Ramos (cell line): ENCODE results near the gene KLRC4.
"Not testable (repeated sequence)": the region's sequence is repeated elsewhere in the genome, so short reads cannot be mapped to it uniquely, and the experiment has no call there.

Experiments used
- in situ Hi-C: fragments of 300-500 bp; cut with MboI; formaldehyde crosslinking; loops from one replicate; pipeline ENCODE4 v1.14.3; 2022; ENCODE audit warnings: low sequenced_read_pairs; ENCODE audit not compliant: unreplicated experiment

The KLRC4 gene

GRCh38 chr12:10371893-10372535 lies 37.5 kb downstream of the KLRC4 start:
- in situ Hi-C loops, result not testable (repeated sequence)

- in situ Hi-C loops, result no loop called here
Measured at GRCh38 chr12:10369557-10370415, 39.8 kb downstream of the KLRC4 start.

- in situ Hi-C loops, result no loop called here
Measured at GRCh38 chr12:10368206-10369171, 41.1 kb downstream of the KLRC4 start.

GRCh38 chr12:10367714-10368113 lies 41.8 kb downstream of the KLRC4 start:
- in situ Hi-C loops, result not testable (repeated sequence)

DNA sequence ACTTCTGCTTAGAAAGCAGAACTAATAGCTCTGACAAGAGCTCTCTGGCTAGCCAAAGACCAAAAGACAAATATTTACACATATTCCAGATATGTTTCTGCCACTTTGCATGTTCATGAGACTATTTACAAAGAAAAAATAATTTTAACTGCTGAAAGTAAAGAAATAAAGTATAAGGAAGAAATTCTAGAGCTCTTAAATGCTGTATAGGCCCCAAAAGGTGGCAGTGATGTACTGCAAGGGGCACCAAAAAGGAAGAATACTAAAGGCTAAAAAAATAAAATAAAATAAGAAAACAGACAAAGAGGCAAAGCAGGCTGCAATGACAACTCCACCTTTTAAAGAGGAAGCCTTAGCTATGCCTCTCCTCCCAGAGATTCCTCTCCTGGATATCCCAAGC lies 42.7 kb downstream of the KLRC4 start:
- in situ Hi-C loops, result no loop called here

- in situ Hi-C loops, result no loop called here
Measured at GRCh38 chr12:10365696-10366405, 43.7 kb downstream of the KLRC4 start.

- in situ Hi-C loops, result no loop called here
Measured at GRCh38 chr12:10364815-10365622, 44.5 kb downstream of the KLRC4 start.

GRCh38 chr12:10363914-10364814 lies 45.4 kb downstream of the KLRC4 start:
- in situ Hi-C loops, result no loop called here

DNA sequence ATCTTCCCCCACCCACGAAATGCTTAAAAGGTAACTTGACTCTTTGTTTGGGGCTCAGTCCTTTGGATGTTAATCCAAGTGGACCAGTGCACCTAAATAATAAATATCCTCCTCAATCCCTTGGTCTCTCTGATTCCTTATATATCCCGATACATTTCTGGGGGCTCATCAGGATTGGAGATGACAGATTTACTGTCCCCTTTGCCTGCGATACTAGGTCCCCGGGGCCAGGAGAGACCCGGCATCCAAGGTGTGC lies 46.0 kb downstream of the KLRC4 start:
- in situ Hi-C loops, result no loop called here

GRCh38 chr12:10362828-10363657 lies 46.5 kb downstream of the KLRC4 start:
- in situ Hi-C loops, result no loop called here

DNA sequence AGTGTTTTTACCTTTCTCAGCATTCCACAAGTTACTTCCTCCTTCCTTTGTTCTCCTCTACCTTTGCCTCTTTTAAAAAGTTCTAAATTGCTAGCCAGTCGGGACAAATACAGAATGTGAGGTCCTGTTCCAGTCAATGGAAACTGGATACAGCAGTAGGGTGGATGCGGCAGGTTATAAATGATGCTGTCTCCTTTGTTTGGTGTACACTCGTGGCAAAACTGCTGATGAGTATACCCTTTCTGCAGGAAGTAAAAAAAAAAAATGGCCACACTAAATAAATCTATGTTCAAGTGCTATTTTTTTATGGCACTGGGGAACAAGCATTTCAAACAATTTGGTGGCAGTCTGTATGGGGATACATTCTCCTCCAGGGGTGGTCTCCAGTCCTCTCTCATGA lies 47.2 kb downstream of the KLRC4 start:
- in situ Hi-C loops, result no loop called here

- in situ Hi-C loops, result no loop called here
Measured at GRCh38 chr12:10361622-10362021, 47.9 kb downstream of the KLRC4 start.

DNA sequence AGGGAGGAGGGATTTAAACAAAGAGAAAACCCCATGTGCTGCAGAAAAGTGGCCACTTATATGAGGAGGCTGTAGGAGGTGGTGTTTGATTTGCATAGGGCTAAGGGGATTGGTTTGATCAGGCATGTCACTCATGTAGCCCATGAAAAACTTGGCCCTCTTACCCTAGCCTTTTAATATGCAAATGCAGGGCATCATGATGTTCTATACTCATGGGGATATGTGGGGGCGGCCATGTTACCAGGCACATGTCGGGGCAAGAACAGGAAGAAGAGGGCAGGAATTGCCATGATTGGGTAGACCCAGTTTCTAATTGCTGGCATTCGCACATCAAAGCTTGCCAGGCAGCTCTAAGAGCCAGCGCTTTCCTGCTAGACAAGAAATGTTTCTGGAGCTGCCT lies 48.5 kb downstream of the KLRC4 start:
- in situ Hi-C loops, result no loop called here

GRCh38 chr12:10358969-10359368 lies 50.6 kb downstream of the KLRC4 start:
- in situ Hi-C loops, result no loop called here

DNA sequence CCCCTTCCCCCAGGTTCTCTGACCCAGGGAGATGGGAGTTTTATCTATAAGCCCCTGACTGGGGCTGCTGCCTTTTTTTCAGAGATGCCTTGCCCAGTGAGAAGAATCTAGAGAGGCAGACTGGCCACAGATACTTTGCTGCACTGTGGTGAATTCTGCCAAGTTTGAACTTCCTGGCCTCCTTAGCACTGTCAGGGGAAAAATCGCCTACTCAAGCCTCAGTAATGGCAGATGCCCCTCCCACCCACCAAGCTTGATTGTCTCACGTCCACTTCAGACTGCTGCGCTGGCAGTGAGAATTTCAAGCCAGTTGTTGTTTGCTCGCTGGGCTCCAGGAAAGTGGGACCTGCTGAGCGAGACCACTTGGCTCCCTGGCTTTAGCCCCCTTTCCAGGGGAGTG lies 51.4 kb downstream of the KLRC4 start:
- in situ Hi-C loops, result no loop called here
